ENCODE data around the gene DUSP9.

The DUSP9 gene

DNA sequence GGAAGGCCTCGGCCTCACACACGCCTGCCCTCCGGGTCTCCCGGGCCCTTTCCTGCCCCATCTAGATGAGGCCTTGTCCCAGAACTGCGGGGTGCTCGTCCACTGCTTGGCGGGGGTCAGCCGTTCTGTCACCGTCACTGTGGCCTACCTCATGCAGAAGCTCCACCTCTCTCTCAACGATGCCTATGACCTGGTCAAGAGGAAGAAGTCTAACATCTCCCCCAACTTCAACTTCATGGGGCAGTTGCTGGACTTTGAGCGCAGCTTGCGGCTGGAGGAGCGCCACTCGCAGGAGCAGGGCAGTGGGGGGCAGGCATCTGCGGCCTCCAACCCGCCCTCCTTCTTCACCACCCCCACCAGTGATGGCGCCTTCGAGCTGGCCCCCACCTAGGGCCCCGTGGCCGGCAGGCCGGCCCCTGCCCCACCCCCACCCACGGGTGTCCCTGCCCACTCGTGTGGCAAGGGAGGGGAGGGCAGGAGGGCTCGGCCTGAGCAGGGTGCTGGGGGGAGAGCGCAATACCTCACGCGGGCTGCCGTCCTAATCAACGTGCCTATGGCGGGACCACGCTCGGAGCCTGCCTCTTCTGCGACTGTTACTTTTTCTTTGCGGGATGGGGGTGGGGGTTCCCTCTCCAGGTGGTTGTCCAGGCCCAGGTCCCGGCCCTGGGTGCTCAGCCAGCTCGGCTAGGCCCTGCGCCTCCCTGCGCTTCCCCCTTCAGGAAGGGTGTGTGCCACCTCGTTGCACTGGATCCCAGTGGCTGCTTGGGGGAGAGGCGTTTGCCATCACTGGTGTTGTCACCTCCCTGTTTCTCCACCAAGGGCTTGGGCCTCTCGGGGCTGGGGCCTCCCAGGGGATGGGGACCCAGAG, 3.1 kb downstream of the DUSP9 start:
- DNase-seq, result no peak

DNA sequence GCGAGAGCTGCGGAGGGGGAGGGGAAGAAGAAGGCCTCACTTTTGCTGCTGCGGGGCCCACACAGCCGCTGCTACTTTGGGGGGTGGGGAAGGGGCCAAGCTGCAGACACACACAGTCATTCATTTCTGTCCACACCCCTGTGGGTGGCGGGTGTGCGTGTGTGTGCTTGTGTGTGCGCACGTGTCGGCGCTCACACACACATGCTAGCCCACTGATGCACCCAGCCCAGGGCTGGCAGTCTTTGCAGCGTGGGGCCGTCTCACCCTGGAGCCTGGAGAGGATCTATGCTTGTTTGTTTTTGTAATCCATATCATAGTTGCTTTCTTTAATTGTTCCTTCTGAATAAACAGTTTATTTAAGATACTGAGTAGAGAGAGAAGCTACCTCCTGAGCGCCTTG, 4.0 kb downstream of the DUSP9 start:
- DNase-seq, result no peak

DNA sequence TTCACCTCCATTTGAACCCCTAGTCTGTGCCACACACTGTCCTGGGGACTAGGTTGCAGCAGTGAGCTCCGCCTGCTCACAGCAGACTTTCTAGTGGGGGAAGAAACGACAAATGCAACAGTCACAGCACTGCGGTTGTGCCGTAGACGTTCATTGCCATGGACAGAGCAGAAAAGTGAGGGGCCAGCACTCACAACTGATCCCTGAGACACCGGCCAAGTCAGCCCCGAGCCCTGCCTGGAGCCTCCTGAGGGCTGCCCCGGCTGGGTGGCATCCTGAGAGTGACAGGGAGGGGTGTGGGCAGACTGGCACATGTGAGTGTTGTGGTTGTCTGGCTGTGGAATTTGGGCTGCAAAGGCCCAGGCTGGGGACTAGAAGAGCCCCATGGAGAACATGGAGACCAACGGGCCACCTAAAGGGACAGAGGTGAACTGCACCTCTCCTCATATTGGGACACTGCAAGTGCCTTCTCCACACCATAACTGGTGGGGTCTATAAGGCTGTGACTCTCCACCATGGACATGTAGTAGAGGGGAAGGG, 4.6 kb downstream of the DUSP9 start:
- no peak for DNase-seq

DNA sequence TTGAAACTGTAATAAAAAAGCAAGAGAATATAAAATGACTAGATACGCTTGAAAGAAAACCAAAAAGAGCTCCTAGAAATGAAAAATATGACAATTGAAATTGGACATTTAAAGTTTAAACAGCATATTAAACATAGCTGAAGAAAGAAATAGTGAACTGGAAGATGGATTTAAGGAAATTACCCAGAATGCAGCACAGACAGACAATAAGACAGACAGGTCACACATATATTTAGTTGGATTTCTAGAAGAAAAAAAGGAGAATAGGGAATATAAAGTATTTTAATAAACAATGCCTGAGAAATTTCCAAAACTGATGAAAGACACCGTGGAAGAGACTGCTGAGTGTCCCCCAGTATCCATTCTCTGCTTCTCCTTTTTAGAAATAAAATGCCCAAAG, 6.6 kb downstream of the DUSP9 start:
- no peak for DNase-seq

DNA sequence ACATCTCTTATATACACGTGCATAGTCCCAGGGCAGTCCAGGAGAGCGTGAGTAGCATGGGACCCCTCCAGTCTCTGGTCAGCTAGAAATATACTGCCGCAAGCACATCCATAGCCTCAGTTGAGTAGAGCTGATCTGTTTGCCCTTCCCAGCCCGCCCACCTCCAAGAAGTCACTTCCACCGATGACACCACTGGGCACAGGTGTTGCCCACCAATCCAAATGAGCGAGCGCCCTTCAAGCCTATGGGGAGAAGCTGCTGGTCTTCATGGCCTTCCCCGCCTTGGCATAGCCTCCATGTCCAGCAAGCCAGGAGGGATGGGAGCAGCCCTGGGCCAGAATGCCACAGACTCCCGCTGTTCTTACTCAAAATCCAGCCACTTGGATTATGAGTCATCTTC, 10.2 kb downstream of the DUSP9 start:
- DNase-seq, result no peak

- DNase-seq, result no peak
These were observed 12.3 kb downstream of the DUSP9 start for GRCh38 chrX:153659268-153659667.

- DNase-seq, result no peak
These were observed 15.3 kb downstream of the DUSP9 start for GRCh38 chrX:153662266-153662665.

GRCh38 chrX:153665726-153666306, 18.8 kb downstream of the DUSP9 start:
- no peak for DNase-seq

DNA sequence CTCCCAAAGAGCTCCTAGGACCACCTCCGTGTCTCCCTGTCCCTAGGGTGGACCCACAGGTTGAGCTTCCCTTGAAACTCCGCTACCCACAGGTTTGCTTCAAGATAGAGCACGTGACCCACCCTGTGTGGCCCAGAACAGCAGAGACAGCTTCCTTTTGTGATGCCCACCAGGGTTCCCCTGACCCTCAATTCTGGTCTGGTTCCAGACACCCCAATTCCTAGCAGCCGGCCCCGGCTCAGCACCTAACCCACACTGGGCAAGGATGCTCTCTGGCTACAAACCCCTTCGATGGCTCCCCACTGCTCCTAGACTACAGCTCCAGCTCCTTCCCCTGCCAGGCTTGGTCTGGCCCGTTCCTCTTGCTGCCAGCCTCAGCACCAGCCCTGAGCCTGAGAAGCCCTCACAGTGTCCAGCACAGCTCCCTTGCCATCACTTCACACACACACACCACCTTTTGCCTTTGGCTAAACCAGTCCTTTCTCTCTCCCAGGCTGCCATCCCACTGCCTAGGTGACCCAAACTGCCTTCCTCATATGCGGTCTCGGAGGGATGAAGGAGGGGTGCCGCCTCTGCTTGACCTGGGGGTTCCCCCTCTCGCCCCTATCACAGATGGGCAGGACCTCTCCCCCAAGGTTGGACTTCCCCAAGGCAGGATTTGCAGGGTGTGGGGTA, 20.4 kb downstream of the DUSP9 start:
- no peak for DNase-seq

DNA sequence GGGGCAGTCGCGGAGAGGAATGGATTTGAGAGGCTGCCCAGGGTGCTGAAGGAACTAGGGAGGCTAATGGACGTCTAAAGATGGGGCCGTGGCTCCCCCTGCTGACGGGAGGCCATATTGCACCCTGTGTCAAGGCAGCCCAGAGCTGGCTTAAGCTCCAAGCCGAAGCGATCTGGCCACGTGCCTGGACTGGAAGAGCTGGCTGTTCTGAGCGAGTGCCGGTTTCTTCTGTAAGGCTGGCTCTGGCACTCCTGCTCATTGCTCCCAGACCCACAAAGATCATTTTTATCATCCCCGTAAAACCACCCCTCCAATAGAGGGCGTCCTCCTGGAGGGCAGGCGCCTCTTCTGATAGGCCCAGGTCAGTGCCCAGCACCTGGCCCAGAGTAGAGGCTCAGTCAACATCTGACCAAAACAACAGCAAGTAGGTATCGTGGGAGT, 21.0 kb downstream of the DUSP9 start:
- peak; percentile 76 for DNase-seq

- no peak for DNase-seq
These were observed 21.6 kb downstream of the DUSP9 start for GRCh38 chrX:153668423-153669173.

- DNase-seq, result peak; percentile 26
These were observed 22.3 kb downstream of the DUSP9 start for GRCh38 chrX:153669174-153669890.

DNA sequence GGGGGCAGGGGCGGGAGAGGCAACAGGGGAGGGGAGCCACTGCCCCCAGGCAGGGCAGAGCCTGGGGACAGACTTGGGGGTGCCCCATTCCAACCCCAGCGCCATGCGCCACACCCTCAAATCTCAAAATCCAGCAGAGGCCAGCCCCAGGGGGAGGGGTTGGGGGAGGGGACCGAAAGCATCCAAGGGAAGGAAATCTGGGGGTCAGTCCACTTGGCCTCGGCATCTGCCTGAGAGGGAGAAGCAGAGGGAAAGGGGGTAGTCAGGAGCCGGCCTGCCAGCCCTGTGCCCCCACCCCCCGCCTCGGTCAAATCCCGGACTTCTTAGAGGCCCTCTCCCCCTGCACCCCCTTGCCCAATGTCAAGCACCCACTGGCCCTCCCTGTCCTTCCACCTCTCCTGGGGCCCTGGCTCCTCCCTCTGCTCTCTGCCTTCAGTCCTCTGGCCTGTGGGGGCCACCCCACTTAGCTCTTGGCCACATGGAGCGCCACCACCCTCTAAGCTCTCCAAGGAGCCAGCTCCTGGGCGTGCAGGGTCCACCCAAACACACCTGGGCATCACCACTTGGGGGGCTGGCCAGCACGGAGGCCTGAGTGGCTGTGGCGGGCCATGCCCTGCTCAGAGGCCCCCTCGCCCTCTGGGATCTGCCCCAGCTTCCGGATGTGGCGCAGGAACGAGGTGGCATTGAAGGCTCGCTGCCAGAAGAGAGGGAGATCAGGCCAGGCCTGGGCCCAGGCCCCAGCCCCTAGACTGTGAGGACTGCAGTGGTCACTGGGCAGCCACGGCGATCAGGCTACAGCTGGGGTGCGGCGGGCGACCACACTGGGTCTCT, 23.1 kb downstream of the DUSP9 start:
- no peak for DNase-seq

DNA sequence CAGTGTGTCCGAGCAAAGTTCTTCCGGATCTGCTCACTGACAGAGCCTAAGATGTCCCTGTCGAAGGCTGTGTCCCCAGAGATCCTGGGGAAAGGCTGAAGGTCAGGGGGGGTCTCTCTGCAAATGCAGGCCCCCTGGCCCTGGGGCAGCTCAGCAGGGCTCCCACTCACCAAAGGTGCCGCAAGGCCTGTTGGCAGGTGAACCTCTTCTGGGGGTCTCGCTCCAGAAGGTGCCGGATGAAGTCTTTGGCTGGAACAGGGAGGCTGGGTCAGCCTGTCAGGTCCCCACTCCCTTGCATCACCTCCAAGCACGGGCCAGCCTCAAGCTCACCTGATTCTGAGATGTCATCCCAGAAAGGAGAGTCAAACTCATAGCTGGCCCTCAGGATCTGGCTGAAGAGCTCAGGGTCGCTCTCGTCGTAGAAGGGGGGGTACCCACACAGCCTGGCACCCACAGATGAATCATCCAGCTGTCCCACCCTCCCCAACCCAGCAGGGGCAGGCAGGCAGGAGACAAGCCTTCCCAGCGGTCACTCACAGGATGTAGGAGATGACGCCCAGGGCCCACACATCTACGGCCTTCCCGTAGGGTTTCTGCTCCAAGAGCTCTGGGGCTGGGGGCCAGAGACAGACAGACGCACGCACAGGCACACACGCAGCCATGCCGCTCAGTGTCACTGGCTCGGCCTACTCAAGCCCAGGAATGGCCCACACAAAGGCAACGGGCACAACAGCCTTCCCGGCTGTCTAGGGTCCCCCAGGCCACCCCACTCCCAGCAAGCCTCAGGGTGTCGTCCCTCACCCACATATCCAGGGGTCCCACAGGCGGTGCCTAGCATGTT, 24.0 kb downstream of the DUSP9 start:
- DNase-seq, result no peak

GRCh38 chrX:153671589-153672530, 24.9 kb downstream of the DUSP9 start:
- DNase-seq, result no peak

- no peak for DNase-seq
These were observed 25.8 kb downstream of the DUSP9 start for GRCh38 chrX:153672531-153673427.

DNA sequence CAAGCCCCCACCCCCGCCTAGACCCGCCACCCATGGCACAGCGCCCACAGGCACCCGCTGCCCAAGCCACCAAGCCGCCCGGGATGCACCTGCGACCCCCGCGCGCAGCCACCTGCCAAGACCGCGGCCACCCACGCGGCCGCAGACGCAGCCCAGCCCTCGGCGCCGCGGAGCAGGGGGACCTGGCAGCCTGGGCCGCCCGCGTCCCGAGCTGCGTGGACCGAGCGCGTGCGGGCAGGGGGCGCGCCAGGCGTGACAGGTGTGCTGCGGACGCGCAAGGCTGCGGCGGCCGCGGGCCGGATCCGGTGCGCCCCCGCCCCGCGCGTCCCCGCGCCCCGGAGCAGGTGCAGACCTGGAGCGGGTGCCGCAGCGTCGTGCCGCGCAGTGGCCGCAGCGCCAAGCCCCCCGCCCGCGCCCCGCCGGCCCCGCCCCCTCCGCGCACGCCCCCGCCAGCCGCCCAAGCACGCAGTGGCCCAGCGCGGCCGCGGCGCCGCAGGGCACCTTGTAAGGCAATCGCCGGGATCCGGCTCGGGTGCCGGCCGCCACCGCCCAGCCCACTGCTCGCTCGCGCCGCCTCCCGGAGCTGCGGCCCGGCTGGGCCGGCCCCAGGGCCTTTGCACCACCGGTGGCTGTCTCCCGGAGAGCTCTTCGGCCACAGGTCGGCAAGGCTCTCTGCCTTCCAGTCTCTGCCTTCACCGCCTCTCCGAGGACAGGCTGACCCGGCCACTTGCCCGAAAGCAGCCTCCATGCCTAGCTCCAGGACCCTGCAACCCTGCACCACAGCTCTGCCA, 26.6 kb downstream of the DUSP9 start, which contains the start of gene PNCK:
Gene PNCK (minus strand): TSS at position 386 of the 791 bp plus-strand sequence. CDS start 737 bp downstream, outside the sequence.
- no peak for DNase-seq
